SIG-M5 treated with dmso at 0.1 percent for 504 hours (cell line): ENCODE results near the gene NOTCH2.
"Not testable (repeated sequence)": the region's sequence is repeated elsewhere in the genome, so short reads cannot be mapped to it uniquely, and the experiment has no call there.

Experiments used
- DNase-seq: peaks from one replicate; lab custom pipeline; 2025; ENCODE audit not compliant: unreplicated experiment; lab: John Stamatoyannopoulos, UW

NOTCH2 gene

GRCh38 chr1:120069067-120069919 lies at the start of gene NOTCH2:
Gene NOTCH2 (minus strand): TSS chr1:120069662. CDS start chr1:120069406, 256 bp downstream.
- DNase-seq = not testable (repeated sequence)

- peak; percentile 33 for DNase-seq
These were observed 48.1 kb upstream of the NOTCH2 start for GRCh38 chr1:120117371-120118177.

- DNase-seq = not testable (repeated sequence)
These were observed 46.6 kb upstream of the NOTCH2 start for GRCh38 chr1:120116094-120116493.

GRCh38 chr1:120113134-120113533 lies 43.7 kb upstream of the NOTCH2 start:
- DNase-seq = not testable (repeated sequence)

- not testable (repeated sequence) for DNase-seq
These were observed 42.8 kb upstream of the NOTCH2 start for GRCh38 chr1:120112212-120112611.

GRCh38 chr1:120111771-120112170 lies 42.3 kb upstream of the NOTCH2 start:
- not testable (repeated sequence) for DNase-seq

- DNase-seq = not testable (repeated sequence)
These were observed 41.5 kb upstream of the NOTCH2 start for GRCh38 chr1:120111008-120111407.

GRCh38 chr1:120109656-120110055 lies 40.2 kb upstream of the NOTCH2 start:
- not testable (repeated sequence) for DNase-seq

- not testable (repeated sequence) for DNase-seq
These were observed 39.7 kb upstream of the NOTCH2 start for GRCh38 chr1:120109180-120109579.

GRCh38 chr1:120105288-120105687 lies 35.8 kb upstream of the NOTCH2 start:
- DNase-seq = not testable (repeated sequence)

- DNase-seq = not testable (repeated sequence)
These were observed 34.3 kb upstream of the NOTCH2 start for GRCh38 chr1:120103768-120104167.

GRCh38 chr1:120101593-120101992 lies 32.1 kb upstream of the NOTCH2 start:
- DNase-seq = not testable (repeated sequence)

- not testable (repeated sequence) for DNase-seq
These were observed 31.1 kb upstream of the NOTCH2 start for GRCh38 chr1:120100590-120100989.

- not testable (repeated sequence) for DNase-seq
These were observed 29.7 kb upstream of the NOTCH2 start for GRCh38 chr1:120098986-120099759.

GRCh38 chr1:120096981-120097545 lies 27.6 kb upstream of the NOTCH2 start:
- DNase-seq = not testable (repeated sequence)

GRCh38 chr1:120093548-120094181 lies 24.2 kb upstream of the NOTCH2 start:
- not testable (repeated sequence) for DNase-seq

GRCh38 chr1:120092232-120093218 lies 23.1 kb upstream of the NOTCH2 start:
- DNase-seq = not testable (repeated sequence)

GRCh38 chr1:120090830-120091229 lies 21.4 kb upstream of the NOTCH2 start:
- DNase-seq = not testable (repeated sequence)

GRCh38 chr1:120087959-120088358 lies 18.5 kb upstream of the NOTCH2 start:
- not testable (repeated sequence) for DNase-seq
